GM19463 (cell line): Measurements from ENCODE around the gene CPVL.

ENCODE experiments used
- ATAC-seq: cut with Tn5 transposase; IDR thresholded peaks from one replicate; pipeline ENCODE4 v1.9.1; 2021; ENCODE audit warnings: mild to moderate bottlenecking, moderate library complexity; ENCODE audit not compliant: unreplicated experiment

The CPVL gene

GRCh38 chr7:29045258-29046086 is 100.9 kb downstream of the CPVL start:
- no peak for ATAC-seq

- no peak for ATAC-seq
Measured at GRCh38 chr7:29044554-29044953, 101.8 kb downstream of the CPVL start.

- ATAC-seq, result no peak
Measured at GRCh38 chr7:29043576-29043975, 102.8 kb downstream of the CPVL start.

GRCh38 chr7:29042824-29043231 is 103.5 kb downstream of the CPVL start:
- ATAC-seq, result no peak

- ATAC-seq, result no peak
Measured at GRCh38 chr7:29041991-29042390, 104.3 kb downstream of the CPVL start.

GRCh38 chr7:29040579-29040925 is 105.8 kb downstream of the CPVL start:
- ATAC-seq, result no peak

GRCh38 chr7:29039821-29040578 is 106.3 kb downstream of the CPVL start:
- ATAC-seq, result no peak

GRCh38 chr7:29038463-29038862 is 107.9 kb downstream of the CPVL start:
- no peak for ATAC-seq

GRCh38 chr7:29035044-29035740 is 111.1 kb downstream of the CPVL start:
- no peak for ATAC-seq

- no peak for ATAC-seq
Measured at GRCh38 chr7:29033584-29033983, 112.8 kb downstream of the CPVL start.

- ATAC-seq, result no peak
Measured at GRCh38 chr7:29032146-29032545, 114.2 kb downstream of the CPVL start.

GRCh38 chr7:29030781-29031275 is 115.5 kb downstream of the CPVL start:
- ATAC-seq, result no peak

- ATAC-seq, result no peak
Measured at GRCh38 chr7:29022291-29022988, 123.9 kb downstream of the CPVL start.

- ATAC-seq, result no peak
Measured at GRCh38 chr7:29019896-29020295, 126.4 kb downstream of the CPVL start.

GRCh38 chr7:29019387-29019786 is 127.0 kb downstream of the CPVL start:
- no peak for ATAC-seq

GRCh38 chr7:29017713-29018112 is 128.6 kb downstream of the CPVL start:
- ATAC-seq, result no peak

- no peak for ATAC-seq
Measured at GRCh38 chr7:29014725-29015124, 131.6 kb downstream of the CPVL start.

GRCh38 chr7:29013931-29014330 is 132.4 kb downstream of the CPVL start:
- ATAC-seq, result no peak

- ATAC-seq, result no peak
Measured at GRCh38 chr7:29013082-29013695, 133.1 kb downstream of the CPVL start.

GRCh38 chr7:29009947-29010346 is 136.4 kb downstream of the CPVL start:
- no peak for ATAC-seq
